HG03139 (cell line): Measurements from ENCODE around the gene LIN7A.
A peak's percentile ranks its signal among the peaks of the same experiment; 100 is the strongest.

ENCODE experiments used
- ATAC-seq: cut with Tn5 transposase; IDR thresholded peaks from one replicate; pipeline ENCODE4 v1.9.1; 2021; ENCODE audit not compliant: unreplicated experiment

LIN7A gene

GRCh38 chr12:80860928-80861327, 76.8 kb downstream of the LIN7A start:
- ATAC-seq, result no peak

GRCh38 chr12:80860206-80860605, 77.5 kb downstream of the LIN7A start:
- ATAC-seq, result no peak

- ATAC-seq, result no peak
Observed at GRCh38 chr12:80858356-80858755, 79.4 kb downstream of the LIN7A start.

- ATAC-seq, result no peak
Observed at GRCh38 chr12:80857311-80857710, 80.4 kb downstream of the LIN7A start.

- ATAC-seq, result no peak
Observed at GRCh38 chr12:80849337-80849736, 88.4 kb downstream of the LIN7A start.

GRCh38 chr12:80848858-80849257, 88.9 kb downstream of the LIN7A start:
- ATAC-seq, result no peak

- no peak for ATAC-seq
Observed at GRCh38 chr12:80847575-80847974, 90.2 kb downstream of the LIN7A start.

- no peak for ATAC-seq
Observed at GRCh38 chr12:80846952-80847351, 90.8 kb downstream of the LIN7A start.

GRCh38 chr12:80845639-80846038, 92.1 kb downstream of the LIN7A start:
- ATAC-seq, result no peak

GRCh38 chr12:80843969-80844368, 93.8 kb downstream of the LIN7A start:
- ATAC-seq, result no peak

GRCh38 chr12:80838708-80839107, 99.0 kb downstream of the LIN7A start:
- ATAC-seq, result no peak

GRCh38 chr12:80838024-80838658, 99.6 kb downstream of the LIN7A start:
- no peak for ATAC-seq

GRCh38 chr12:80837342-80837978, 100.3 kb downstream of the LIN7A start:
- ATAC-seq, result peak; percentile 62

- no peak for ATAC-seq
Observed at GRCh38 chr12:80834724-80835123, 103.0 kb downstream of the LIN7A start.

GRCh38 chr12:80830533-80831088, 107.1 kb downstream of the LIN7A start:
- ATAC-seq, result no peak

GRCh38 chr12:80829767-80830166, 108.0 kb downstream of the LIN7A start:
- no peak for ATAC-seq

- no peak for ATAC-seq
Observed at GRCh38 chr12:80825506-80825905, 112.2 kb downstream of the LIN7A start.

- ATAC-seq, result no peak
Observed at GRCh38 chr12:80823393-80823792, 114.3 kb downstream of the LIN7A start.

GRCh38 chr12:80821513-80822000, 116.2 kb downstream of the LIN7A start:
- ATAC-seq, result no peak

- no peak for ATAC-seq
Observed at GRCh38 chr12:80818878-80819277, 118.9 kb downstream of the LIN7A start.

GRCh38 chr12:80815351-80815750, 122.4 kb downstream of the LIN7A start:
- ATAC-seq, result no peak

- no peak for ATAC-seq
Observed at GRCh38 chr12:80814453-80814852, 123.3 kb downstream of the LIN7A start.
